IPS-18c (cell line): ENCODE data around the gene GALM.
"Not testable (repeated sequence)": the region's sequence is repeated elsewhere in the genome, so short reads cannot be mapped to it uniquely, and the experiment has no call there.

Source experiments
- H3K4me3 ChIP-seq: 2 replicates; pipeline ENCODE4 v1.7.0; 2013; ENCODE audit warnings: low read depth, mild to moderate bottlenecking, low read length, moderate library complexity; ENCODE audit not compliant: insufficient read depth
- H3K9me3 ChIP-seq: one replicate; pipeline ENCODE4 v1.6.1; 2013; ENCODE audit warnings: mild to moderate bottlenecking, low read length, moderate library complexity; ENCODE audit not compliant: control insufficient read depth, insufficient read depth

The GALM gene

GRCh38 chr2:38719706-38720105 lies 53.8 kb downstream of the GALM start:
- H3K9me3 ChIP-seq = no peaks in the 10 kb centered on the region
- no peak overlapping the region for H3K4me3 ChIP-seq

DNA sequence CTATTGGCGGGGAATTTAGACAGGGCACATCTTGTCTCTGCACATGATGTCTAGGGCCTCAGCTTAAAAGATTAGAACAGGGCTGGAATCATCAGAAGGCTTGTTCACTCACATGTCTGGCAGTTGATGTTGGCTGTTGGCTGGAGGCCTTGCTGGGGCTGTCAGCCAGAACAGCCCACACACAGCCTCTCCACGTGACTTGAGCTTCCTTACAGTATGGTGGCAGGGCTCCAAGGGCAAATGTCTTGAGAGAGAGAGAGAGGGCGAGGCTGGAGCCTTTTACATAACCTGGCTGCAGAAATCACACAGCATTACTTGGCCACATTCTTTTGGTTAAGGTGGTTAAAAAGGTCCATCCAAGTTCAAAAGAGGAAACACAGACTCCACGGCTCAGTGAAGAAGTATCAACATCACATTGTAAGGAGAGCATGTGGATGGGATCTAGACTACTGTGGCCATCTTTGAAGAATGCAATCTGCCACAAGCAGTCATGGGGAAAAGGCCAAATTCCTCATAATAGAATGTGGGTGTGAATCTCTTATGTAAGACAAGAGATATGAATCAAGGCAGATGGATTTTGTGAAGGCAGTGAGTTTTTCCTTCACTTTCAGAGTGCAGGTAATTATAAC lies 54.8 kb downstream of the GALM start:
- Histone ChIP-seq H3K4me3 (no peak overlapping the region), H3K9me3 (no peaks in the 10 kb centered on the region)

GRCh38 chr2:38722271-38723061 lies 56.6 kb downstream of the GALM start:
- H3K9me3 ChIP-seq = no peaks in the 10 kb centered on the region
- H3K4me3 ChIP-seq = no peak overlapping the region

DNA sequence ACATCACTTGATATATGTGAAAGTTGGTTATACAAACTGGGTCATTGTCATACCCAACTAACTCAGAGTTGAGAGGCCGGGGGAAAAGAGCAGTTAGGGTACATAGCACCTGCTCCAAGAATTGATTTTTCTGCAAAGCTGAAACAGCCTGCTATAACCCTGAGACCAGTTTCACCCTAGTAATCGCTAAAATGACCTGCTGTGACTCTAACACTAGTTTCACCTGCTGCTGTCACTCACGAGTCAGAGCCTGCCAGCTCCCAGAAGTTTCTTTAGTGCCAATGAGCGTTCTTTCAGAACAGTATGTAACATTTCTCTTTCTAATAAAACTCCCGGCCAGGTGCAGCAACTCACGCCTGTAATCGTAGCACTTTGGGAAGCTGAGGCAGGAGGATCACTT lies 57.3 kb downstream of the GALM start:
- H3K9me3 ChIP-seq = no peaks in the 10 kb centered on the region
- H3K4me3 ChIP-seq = no peak overlapping the region

DNA sequence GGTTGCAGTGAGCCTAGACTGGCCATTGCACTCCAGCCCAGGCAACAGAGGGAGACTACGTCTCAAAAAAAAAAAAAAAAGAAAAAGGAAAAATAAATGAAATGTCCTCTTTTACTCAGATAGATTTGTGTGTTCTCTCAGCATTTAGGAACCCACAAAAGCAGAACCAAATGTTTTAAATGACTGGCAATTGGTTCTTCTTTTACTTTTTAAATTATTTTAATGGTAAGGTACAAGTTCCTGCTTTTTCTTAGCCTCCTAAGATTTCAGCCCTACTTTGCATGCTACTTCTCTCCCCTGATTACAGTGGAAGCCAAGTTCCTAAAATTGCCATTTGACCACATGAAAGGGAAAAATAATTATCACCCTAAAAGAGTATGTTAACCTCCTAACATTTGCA lies 61.7 kb downstream of the GALM start:
- H3K9me3 ChIP-seq = no peaks in the 10 kb centered on the region
- H3K4me3 ChIP-seq = no peak overlapping the region

DNA sequence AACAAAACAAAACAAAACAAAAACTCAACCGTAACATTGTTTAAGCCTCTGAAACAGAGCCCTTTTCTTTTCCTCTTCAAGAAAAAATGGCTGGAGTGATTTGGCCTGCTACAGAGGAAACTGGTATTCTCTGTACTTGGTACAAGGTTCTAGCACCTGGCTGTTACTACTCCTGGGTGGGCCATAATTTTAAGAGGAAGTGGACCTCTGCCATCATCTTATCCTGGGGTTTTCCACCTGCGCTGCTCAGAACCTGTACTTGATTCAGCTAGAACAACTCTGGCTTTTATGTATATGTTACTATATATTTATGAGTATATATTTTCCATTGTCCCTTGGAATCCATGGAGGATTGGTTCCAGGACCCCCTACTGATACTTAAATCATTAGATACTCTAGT lies 62.8 kb downstream of the GALM start:
- no peaks in the 10 kb centered on the region for H3K9me3 ChIP-seq
- no peak overlapping the region for H3K4me3 ChIP-seq

- H3K9me3 ChIP-seq = no peaks in the 10 kb centered on the region
- H3K4me3 ChIP-seq = no peak overlapping the region
Observed at GRCh38 chr2:38731090-38731489, 65.2 kb downstream of the GALM start.

DNA sequence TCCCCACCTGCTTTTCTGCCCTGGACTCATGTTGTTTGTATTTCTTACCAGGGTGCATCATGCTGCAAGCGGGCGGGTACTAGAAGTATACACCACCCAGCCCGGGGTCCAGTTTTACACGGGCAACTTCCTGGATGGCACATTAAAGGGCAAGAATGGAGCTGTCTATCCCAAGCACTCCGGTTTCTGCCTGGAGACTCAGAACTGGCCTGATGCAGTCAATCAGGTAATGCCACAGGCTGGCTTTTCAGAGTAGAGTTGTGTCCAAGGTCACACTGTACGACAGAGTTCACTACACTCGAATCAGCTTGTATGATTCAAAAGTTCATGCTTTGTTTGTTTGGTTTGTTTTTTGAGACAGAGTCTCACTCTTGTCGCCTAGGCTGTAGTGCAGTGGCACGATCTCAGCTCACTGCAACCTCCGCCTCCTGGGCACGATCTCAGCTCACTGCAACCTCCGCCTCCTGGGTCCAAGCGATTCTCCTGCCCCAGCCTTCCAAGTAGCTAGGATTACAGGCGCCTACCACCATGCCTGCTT lies 65.8 kb downstream of the GALM start:
- Histone ChIP-seq H3K4me3 (no peak overlapping the region), H3K9me3 (no peaks in the 10 kb centered on the region)

DNA sequence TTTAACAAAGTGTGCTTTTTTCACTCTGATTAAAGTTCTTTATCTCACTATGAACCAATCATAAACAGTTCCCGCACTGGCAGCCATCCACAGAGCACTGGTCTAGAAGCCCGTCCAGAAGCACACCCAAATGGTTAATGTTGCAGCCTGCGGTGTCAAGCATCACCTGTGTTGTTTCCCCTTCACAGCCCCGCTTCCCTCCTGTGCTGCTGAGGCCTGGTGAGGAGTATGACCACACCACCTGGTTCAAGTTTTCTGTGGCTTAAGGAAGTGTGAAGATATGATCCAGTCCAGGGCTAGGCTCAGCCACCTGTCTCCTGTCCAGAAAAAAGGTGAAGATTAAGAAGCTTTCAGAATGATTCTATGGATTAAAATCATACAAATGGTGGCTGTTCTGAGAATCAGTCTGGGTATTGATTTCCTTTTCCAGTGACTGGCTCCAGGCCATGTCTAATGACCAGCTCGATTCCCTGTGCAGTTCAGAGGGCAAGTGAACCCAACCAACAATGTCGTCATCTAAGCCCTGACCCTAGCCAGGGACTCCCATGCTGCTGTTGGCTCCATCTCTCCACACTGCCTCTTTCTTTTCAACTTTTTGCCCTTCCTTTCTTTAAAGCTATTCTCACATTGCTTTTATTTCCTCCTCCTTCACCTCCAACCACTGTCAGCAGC lies 67.5 kb downstream of the GALM start:
- no peak overlapping the region for H3K4me3 ChIP-seq
- no peaks in the 10 kb centered on the region for H3K9me3 ChIP-seq

DNA sequence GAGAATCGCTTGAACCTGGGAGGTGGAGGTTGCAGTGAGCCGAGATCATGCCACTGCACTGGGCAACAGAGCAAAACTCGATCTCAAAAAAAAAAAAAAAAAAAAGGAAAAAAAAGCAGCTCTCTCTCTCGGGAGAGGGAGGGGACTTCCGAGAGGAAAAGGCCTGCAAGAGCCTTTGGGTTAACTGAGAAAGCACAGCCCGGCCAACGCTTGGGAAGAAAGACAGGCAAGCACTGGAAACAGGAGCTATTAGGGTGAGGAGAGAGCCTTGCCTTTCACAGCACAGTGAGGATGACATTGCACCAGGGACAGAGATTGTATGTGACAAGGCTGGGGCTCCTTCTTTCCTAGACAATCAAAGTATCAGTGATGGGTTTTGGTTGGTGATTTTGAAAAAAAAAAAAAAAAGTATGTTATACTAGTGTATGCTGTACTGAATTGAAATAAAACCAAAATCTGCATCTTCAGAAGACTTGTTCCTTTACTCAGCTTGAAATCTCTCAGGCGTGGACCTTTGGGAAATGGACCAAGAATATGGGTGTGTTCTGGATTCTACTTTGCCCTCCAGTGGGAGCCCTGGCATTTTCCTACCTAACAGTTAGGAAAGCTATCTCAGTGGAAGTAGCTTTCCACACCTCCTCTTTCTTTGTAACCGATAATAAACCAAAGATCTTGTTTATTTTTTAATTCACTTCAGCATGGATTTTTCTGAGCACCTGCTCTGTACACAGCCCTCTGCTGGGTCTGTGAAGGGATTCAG lies 68.6 kb downstream of the GALM start:
- Histone ChIP-seq H3K9me3 (no peaks in the 10 kb centered on the region), H3K4me3 (no peak overlapping the region)

DNA sequence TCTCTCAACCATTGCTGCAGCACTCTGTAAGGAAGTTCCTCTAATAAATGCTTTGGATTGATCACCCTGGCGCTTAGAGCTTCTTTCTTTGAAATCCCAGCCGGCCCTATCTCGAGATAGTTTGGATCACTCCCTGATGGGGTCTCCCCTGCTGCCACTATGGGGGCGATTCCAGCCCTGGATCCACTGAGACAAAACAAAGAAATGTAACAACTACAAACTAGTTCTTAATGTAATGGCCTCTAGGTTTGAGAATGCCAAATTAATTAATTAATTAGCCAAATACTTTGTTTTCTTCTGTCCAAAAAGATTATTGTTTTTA lies 70.0 kb downstream of the GALM start:
- Histone ChIP-seq H3K9me3 (no peaks in the 10 kb centered on the region), H3K4me3 (no peak overlapping the region)

- not testable (repeated sequence) for H3K9me3 ChIP-seq, H3K4me3 ChIP-seq
Observed at GRCh38 chr2:38737000-38737698, 71.2 kb downstream of the GALM start.

DNA sequence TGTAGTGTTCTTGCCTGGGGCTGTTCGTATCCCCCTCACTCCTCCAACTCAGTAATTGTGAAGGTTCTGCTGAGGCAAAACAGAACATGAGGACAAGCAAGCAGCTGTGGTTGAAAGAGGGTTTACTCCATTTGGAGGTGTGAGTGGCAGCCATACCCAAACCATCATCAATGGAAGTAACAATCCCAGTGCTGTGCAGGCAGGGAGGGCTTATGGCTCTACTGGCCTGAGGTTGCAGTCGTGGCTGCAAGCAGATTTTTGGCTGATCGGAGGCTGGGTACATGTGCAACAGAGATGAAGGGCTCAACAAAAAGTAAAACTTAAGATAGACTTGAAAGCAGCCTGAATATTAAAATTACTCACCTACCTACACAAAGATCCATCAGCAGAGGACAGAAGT lies 72.0 kb downstream of the GALM start:
- no peak overlapping the region for H3K4me3 ChIP-seq
- no peaks in the 10 kb centered on the region for H3K9me3 ChIP-seq

DNA sequence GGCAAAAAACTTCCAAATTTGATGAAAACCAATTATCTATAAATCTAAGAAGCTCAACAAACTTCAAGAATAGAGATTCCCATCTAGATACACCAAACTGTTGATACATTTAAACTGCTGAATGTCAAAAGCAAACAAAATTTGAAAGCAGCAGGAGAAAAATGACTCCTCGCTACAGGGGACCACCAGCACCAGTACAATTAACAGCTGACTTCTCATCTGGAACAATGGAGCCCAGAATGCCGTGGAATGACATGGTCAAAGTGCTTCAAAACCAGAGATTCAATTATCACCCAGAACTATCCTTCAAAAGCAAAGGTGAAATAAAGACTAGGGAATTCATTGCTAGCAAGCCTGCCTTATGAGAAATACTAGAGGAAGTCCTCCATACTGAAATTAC lies 73.6 kb downstream of the GALM start:
- H3K4me3 ChIP-seq = no peak overlapping the region
- no peaks in the 10 kb centered on the region for H3K9me3 ChIP-seq

GRCh38 chr2:38740851-38741731 lies 75.2 kb downstream of the GALM start:
- no peak overlapping the region for H3K4me3 ChIP-seq

DNA sequence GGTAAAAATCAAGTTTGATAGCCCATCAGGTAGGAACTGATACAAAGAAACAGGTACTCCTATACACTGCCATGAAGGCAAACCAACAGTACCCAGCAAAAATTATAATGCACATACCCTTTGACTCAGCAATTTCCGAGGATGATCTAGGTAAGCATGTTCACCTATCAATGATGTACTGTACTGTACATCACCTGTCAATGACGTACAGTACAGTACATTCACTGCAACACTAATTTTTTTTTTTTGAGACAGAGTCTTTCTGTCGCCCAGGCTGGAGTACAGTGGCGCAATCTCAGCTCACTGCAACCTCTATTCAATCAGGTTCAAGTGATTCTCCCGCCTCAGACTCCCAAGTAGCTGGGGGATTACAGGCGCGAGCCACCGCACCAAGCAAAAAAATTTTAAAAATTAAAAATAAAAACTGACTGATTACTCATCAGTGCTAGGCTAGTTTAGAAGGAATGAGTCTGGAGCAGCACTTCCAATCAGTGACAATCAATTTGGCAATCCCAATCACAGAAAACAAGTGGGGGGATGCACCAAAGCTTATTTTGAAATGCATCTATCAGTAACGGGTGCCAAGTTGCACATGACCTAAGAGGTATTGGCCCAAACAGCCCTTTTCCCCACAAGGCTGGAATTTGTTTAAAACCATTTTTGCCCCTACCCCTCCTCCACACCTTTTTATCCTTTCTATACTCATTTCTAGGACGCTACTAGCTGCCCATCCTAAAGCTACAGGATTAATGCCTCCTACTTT lies 77.1 kb downstream of the GALM start:
- Histone ChIP-seq H3K9me3 (no peaks in the 10 kb centered on the region), H3K4me3 (no peak overlapping the region)

More at GRCh38 chr2:38740851-38741731, 75.2 kb downstream of the GALM start:
- H3K9me3 ChIP-seq = no peaks in the 10 kb centered on the region
